Hematopoietic multipotent progenitor cell treated with erythropoietin and hydrocortisone succinate and interleukin-3 and kit ligand, for 8 days (in vitro differentiated cells): ENCODE results near the gene SLC16A7.

Experiments
- DNase-seq: peaks from one replicate; pipeline ENCODE4 v3.0.0-alpha.2; 2015

SLC16A7 gene

GRCh38 chr12:59677857-59678256 lies 82.0 kb downstream of the SLC16A7 start:
- no peak for DNase-seq

- DNase-seq: no peak
Observed at GRCh38 chr12:59678759-59679411, 83.1 kb downstream of the SLC16A7 start.

GRCh38 chr12:59689776-59690175 lies 93.9 kb downstream of the SLC16A7 start:
- no peak for DNase-seq

- DNase-seq: no peak
Observed at GRCh38 chr12:59695379-59695778, 99.5 kb downstream of the SLC16A7 start.

- no peak for DNase-seq
Observed at GRCh38 chr12:59698600-59698999, 102.8 kb downstream of the SLC16A7 start.

GRCh38 chr12:59699421-59700152 lies 103.8 kb downstream of the SLC16A7 start:
- no peak for DNase-seq

GRCh38 chr12:59700153-59700450 lies 104.3 kb downstream of the SLC16A7 start:
- DNase-seq: no peak

- DNase-seq: no peak
Observed at GRCh38 chr12:59708064-59708463, 112.2 kb downstream of the SLC16A7 start.

GRCh38 chr12:59708484-59708883 lies 112.7 kb downstream of the SLC16A7 start:
- DNase-seq: no peak

- no peak for DNase-seq
Observed at GRCh38 chr12:59710004-59710628, 114.3 kb downstream of the SLC16A7 start.

- no peak for DNase-seq
Observed at GRCh38 chr12:59710964-59711363, 115.1 kb downstream of the SLC16A7 start.

GRCh38 chr12:59715434-59715833 lies 119.6 kb downstream of the SLC16A7 start:
- DNase-seq: no peak

GRCh38 chr12:59716043-59716442 lies 120.2 kb downstream of the SLC16A7 start:
- peak; percentile 14 for DNase-seq

- no peak for DNase-seq
Observed at GRCh38 chr12:59717436-59717835, 121.6 kb downstream of the SLC16A7 start.

- no peak for DNase-seq
Observed at GRCh38 chr12:59719701-59720100, 123.9 kb downstream of the SLC16A7 start.

GRCh38 chr12:59723520-59723919 lies 127.7 kb downstream of the SLC16A7 start:
- DNase-seq: no peak

- no peak for DNase-seq
Observed at GRCh38 chr12:59724011-59724695, 128.3 kb downstream of the SLC16A7 start.

GRCh38 chr12:59733200-59733599 lies 137.4 kb downstream of the SLC16A7 start:
- DNase-seq: no peak

- DNase-seq: no peak
Observed at GRCh38 chr12:59734371-59734770, 138.5 kb downstream of the SLC16A7 start.

- DNase-seq: no peak
Observed at GRCh38 chr12:59735231-59735630, 139.4 kb downstream of the SLC16A7 start.

GRCh38 chr12:59736359-59736758 lies 140.5 kb downstream of the SLC16A7 start:
- peak; percentile 21 for DNase-seq

- DNase-seq: peak; percentile 76
Observed at GRCh38 chr12:59736786-59737185, 141.0 kb downstream of the SLC16A7 start.

GRCh38 chr12:59737725-59738463 lies 142.1 kb downstream of the SLC16A7 start:
- DNase-seq: no peak
